Measurements from ENCODE around the gene PDZD4.

Gene PDZD4

DNA sequence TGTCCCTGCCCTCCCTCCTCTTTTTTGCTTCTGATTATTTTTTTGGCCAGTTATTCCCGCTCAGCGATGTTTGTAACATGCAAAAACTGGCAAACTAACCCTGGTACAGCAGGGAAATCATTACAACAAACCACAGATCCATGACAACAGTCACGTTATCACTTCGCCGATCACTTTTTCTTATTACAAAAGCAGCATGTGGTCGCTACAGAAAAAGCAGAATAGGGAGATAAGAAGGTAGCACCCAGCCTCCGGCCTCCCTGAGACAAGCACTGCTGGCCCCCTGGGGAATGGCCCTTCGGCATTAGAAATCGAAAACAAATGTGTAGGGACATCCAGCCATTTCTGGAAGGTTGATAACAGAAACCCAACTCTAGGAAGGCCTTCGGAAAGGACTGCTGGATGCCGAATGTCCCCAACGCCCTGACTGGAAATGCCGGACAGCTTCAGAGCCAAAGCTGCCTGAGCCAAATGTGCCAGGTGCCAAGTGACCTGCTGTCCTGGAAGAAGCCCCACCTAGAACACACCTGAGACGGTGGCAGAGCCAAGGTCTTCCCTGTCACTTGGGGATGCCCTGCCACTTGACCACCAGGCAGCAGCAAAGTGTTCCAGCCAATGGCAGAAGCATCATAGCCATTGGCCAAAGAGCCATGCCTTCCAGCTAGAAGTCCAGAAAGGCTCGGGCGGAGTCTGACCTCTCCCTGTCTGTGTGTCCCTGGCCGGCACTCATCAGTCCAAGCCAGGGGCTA lies 39.1 kb downstream of the PDZD4 start:
- DNase-seq (ENCODE audit: low read depth, low spot score): no peak

GRCh38 chrX:153789654-153790053 lies 40.7 kb downstream of the PDZD4 start:
- DNase-seq (ENCODE audit: low read depth, low spot score): no peak

DNA sequence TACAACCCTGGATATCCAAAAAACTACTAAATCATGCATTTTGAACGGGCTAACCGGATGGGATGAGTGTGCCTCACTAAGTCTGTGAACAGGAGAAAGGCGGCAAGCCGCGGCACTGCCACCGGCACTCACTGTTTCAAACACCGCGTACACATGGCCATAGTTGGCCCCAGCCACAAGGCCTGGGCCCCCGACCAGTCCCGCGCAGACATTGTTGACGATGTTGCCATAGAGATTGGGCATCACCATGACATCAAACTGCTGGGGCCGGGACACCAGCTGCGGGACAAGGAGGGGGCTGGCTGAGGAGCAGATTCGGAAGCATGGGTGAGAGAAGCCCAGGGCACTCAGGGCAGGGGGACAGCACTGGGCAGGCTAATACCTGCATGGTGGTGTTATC lies 43.7 kb downstream of the PDZD4 start:
- DNase-seq (ENCODE audit: low read depth, low spot score): no peak

- DNase-seq (ENCODE audit: low read depth, low spot score): no peak
Observed at GRCh38 chrX:153784325-153784967, 45.9 kb downstream of the PDZD4 start.

DNA sequence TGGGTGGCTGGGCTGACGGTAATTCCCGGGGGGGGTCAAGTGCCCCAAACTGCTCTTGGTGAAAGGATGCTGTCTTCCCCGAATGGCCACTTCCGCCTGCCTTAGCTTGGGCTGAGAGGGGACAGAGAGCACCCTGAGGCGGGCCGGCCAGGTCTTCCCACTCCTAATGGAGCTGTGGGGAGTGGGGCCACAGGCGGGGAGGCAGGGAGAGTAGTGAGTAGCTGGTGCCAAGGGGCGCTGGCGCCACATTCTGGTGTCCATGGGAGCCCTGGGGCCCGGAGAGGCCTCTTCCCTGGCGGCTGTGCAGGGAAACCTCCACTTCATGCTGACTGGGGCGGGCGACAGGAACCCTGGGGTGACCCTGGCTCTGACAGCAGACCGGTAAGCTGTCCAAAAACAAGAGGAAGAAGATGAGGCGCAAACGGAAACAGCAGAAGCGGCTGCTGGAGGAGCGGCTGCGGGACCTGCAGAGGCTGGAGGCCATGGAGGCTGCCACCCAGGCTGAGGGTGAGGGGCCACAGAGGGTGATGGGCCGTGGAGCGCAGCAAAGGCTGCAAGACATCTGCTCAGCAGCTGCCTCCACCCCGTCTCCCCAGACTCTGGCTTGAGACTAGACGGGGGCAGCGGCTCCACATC lies 46.8 kb downstream of the PDZD4 start:
- DNase-seq (ENCODE audit: low read depth, low spot score): no peak

GRCh38 chrX:153782871-153783270 lies 47.5 kb downstream of the PDZD4 start:
- no peak for DNase-seq (ENCODE audit: low read depth, low spot score)

DNA sequence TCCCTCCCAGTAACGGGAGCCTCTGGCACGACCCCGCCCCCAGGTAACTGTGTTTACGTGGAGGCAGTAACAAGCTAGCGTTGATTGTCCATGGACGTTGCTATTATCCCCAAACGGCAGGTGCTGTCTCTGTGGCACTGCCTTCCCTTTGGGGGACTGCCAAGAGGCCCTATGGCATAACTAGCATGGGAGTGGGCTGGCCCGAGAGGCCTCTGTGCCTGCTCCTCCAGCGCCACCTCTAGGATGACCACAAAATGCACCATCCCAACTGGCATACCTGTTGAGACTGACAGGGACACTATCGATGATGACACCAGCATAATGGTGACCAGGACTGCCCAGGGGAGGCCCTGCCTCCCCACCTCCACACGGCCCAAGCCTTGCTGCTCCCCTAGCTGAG lies 48.0 kb downstream of the PDZD4 start:
- no peak for DNase-seq (ENCODE audit: low read depth, low spot score)

DNA sequence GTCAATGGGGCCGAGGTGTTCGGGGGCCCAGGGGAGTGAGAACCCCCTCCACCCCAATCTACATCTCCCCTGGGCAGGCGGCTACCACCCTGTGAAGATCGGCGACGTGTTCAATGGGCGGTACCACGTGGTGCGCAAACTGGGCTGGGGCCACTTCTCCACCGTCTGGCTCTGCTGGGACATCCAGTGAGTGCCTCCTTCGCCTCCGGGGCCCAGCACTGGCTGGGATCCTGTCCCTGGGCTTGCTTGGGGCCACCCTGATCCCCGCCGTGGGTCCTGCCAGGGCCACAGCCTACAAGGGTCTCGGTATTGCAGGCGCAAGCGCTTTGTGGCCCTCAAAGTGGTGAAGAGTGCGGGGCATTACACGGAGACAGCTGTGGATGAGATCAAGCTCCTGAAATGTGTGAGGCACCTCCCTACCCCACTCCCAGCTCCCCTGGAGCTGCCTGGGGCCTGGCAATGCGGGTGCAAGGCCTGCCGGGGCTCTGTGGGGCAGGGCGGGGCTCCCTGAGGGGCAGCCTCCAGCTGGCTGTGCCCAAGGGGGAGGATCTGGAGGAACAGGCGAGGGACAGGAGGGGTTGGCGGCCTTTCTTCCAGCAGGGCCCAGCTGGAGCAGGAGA lies 48.8 kb downstream of the PDZD4 start:
- no peak for DNase-seq (ENCODE audit: low read depth, low spot score)

- DNase-seq (ENCODE audit: low read depth, low spot score): no peak
Observed at GRCh38 chrX:153780678-153781427, 49.5 kb downstream of the PDZD4 start, which contains the start of gene SRPK3. SRPK3 (plus strand) TSS chrX:153781041; CDS start chrX:153781087, 46 bp downstream.

DNA sequence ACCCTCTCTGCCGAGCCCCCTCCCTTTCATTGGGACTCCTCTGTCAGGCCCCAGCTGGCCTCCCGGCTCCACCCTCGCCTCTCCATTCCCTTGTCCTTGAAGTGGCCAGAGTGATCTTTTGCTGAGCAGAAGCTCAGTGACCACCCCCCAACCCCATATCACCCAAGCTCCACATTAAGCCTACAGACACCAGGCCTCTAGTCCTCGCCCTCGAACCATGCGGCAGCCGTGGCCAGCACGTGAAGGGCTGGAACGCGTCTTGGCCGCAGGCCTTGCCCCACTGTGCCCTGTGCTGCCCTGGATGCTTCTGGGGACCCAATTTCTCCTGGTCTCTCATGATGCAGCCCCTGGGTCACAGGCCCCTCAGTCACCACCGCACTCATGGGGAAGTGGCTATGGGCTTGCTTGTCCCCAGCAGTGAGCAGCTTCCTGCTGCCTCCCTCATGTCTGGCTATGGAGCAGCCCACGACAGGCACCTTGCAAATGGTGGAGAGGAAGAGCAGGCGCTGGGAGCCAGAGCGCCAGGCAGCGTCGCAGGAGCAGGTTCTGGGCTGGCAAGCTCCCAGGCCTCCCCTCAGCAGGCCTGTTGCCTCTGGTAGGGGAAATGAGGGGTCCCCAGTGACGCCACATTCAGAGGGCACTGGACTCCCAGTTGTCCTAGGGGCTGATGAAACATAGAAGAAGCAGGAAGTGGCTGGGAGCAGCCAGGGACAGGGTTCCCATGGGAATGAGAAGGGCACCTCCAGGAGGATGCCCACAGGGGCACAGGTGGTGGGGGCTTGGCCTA lies 50.3 kb downstream of the PDZD4 start:
- no peak for DNase-seq (ENCODE audit: low read depth, low spot score)

DNA sequence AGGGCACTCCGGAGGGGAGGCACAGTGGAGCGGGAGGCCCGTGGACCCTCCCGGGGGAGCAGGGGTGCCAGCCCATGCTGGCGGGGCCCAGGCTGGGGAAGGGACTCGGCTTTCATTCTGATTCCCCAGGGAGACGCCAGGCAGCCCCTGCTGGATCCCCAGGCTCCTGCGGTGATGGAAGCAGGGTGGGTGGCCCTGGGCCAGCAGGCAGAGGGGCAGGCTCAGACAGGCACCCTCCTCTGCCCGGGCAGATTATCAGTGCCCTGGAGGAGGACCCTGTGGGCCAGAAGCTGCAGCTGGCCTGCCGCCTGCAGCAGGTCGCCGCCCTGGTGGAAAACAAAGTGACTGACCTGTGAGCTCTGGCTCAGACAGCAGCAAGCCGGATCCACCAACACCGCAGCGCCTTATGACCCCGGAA lies 51.7 kb downstream of the PDZD4 start:
- no peak for DNase-seq (ENCODE audit: low read depth, low spot score)

DNA sequence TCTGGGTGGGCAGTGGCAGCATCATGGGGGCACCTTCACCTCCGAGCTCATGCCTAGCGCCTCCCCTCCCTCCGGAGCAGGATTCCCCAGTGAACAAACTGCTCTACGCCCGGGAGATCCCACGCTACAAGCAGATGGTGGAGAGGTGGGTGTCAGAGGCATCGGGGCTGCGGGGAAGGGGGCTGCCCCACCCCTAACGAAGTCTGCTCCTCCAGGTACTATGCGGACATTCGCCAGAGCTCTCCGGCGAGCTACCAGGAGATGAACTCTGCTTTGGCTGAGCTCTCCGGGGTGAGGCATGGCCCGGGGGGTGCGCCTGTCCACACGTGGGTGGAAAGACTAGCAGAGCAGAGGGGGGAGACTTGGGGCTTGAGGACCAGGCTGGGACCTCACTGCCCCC lies 52.2 kb downstream of the PDZD4 start:
- DNase-seq (ENCODE audit: low read depth, low spot score): no peak

- no peak for DNase-seq (ENCODE audit: low read depth, low spot score)
Observed at GRCh38 chrX:153777261-153778090, 52.9 kb downstream of the PDZD4 start.

GRCh38 chrX:153776611-153777045 lies 53.7 kb downstream of the PDZD4 start:
- DNase-seq (ENCODE audit: low read depth, low spot score): no peak

DNA sequence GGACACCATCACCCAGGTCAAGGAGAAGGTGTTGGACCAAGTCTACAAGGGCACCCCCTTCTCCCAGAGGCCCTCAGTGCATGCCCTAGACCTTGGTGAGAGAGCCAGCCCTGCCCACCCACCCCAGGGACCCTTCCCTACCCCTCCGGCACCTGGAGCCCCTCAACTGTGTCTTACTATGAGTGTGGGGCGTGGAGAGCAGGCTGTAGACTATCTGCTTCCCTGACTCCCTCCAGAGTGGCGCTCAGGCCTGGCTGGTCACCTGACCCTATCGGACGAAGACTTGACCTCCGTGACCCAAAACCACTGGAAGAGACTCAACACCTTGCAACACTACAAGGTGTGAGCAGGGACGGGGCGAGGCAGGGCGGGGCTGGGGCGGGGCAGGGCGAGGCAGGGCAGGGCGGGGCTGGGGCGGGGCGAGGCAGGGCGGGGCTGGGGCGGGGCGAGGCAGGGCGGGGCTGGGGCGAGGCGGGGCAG lies 54.2 kb downstream of the PDZD4 start:
- no peak for DNase-seq (ENCODE audit: low read depth, low spot score)

- DNase-seq (ENCODE audit: low read depth, low spot score): no peak
Observed at GRCh38 chrX:153775293-153776119, 54.8 kb downstream of the PDZD4 start.

DNA sequence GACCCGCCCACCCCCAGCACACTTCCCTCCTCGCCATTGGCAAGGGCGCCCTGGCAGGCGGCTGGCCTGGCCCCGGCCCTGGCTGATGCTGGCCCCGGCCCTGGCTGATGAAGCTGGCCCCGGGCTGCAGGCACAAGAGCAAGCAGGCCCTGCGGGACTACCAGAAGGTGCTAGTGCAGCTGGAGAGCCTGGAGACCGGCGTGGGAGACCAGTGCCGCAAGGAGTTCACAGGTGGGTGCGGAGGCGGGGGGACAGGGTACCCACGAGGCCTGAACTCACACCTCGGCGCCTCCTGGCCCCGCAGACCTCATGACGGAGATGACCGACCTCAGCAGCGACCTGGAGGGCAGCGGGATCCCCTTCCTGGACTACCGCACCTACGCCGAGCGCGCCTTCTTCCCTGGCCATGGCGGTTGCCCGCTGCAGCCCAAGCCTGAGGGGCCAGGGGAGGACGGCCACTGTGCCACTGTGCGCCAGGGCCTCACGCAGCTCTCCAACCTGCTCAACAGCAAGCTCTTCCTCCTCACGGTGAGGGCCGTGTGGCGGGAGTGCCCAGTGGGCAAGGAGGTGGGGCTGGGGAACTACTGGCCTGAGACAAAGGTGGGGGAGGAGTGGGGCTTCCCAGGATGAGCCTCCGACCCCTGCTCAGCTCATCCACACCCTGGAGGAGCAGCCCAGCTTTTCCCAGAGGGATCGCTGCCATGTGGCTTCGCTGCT lies 55.6 kb downstream of the PDZD4 start:
- no peak for DNase-seq (ENCODE audit: low read depth, low spot score)
